Measurements from ENCODE around the gene MEA1. TPM values are rescaled to one million over a fixed set of nuclear protein-coding genes. Genes with fewer than 3 reads are reported as not detected.
A peak's percentile ranks its signal among the peaks of the same experiment; 100 is the strongest.

Gene MEA1
- total RNA-seq, 6 experiments from 2014 or later, result 114 to 132 (median 118) TPM

DNA sequence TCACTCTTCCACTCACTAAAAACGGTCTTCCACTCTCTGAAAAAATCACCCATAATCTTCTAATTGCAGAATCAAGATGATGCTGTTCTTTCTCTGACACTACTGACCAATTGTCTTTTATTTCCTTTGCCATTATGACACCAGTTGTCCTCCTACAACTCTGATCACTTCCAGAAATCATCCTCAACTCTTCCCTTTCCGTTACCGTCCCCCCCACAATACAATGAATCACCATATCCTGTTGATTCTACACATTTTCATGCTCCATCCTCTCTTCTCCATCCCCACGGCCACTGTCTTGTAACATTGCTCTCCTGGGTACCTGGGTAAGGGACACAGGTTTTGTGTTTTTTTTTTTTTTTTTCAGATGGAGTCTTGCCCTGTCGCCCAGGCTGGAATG lies 31.9 kb downstream of the MEA1 start:
- peak overlapping the region; percentile 66 for H3K27ac Mint-ChIP-seq
- DNase-seq, result no peak

DNA sequence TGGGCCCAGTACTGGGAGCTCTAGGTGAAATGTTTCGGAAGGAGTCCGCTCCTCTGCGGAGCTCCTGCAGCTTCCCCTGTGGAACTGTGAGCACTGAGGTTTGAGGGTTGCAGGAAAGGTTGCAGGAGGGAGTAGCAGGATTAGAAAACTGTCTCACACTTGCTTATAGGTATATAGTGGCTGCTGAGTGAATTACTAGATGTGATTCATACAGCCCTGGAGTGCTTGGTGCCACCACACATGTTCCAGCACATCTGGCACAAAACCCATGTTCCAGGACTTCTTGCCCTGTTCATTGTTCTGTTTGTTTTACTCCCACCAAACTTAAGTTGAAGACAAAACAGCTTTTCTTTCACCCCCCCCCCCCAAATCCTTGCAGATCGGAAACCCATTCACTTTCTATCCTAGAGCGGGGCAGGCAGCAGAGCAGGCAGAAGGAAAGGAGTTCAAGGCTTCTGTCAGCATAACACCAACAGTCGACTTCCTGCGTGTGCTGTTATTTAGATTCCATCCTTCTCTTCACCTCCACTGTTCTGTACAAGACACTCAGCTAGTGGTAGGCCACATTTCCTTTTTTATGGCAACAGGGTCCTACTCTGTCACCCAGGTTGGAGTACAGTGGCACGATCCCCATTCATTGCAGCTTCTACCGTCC lies 34.1 kb downstream of the MEA1 start:
- H3K36me3 Mint-ChIP-seq (ENCODE audit: low read depth), result peaks cover 18% of the 10 kb centered on the region
- H3K27me3 Mint-ChIP-seq (ENCODE audit: insufficient read depth), result no peaks in the 10 kb centered on the region
- H3K4me1 Mint-ChIP-seq (ENCODE audit: low read depth), result peaks cover 44% of the 10 kb centered on the region
- TF ChIP-seq, protein P1, sequence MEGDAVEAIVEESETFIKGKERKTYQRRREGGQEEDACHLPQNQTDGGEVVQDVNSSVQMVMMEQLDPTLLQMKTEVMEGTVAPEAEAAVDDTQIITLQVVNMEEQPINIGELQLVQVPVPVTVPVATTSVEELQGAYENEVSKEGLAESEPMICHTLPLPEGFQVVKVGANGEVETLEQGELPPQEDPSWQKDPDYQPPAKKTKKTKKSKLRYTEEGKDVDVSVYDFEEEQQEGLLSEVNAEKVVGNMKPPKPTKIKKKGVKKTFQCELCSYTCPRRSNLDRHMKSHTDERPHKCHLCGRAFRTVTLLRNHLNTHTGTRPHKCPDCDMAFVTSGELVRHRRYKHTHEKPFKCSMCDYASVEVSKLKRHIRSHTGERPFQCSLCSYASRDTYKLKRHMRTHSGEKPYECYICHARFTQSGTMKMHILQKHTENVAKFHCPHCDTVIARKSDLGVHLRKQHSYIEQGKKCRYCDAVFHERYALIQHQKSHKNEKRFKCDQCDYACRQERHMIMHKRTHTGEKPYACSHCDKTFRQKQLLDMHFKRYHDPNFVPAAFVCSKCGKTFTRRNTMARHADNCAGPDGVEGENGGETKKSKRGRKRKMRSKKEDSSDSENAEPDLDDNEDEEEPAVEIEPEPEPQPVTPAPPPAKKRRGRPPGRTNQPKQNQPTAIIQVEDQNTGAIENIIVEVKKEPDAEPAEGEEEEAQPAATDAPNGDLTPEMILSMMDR (IDR thresholded peaks at IDR 0.05), result no peak
- H3K9me3 Mint-ChIP-seq, result no peaks in the 10 kb centered on the region
- H3K27ac Mint-ChIP-seq, result peak overlapping the region; percentile 93
- DNase-seq, result peak; percentile 48
- peak overlapping the region; percentile 92 for H3K4me3 Mint-ChIP-seq

More for the DNA sequence above, 31.9 kb downstream of the MEA1 start:
- peaks cover 2% of the 10 kb centered on the region; the same call in 1 of the 2 replicates for H3K27me3 Mint-ChIP-seq (ENCODE audit: insufficient read depth)
- H3K4me3 Mint-ChIP-seq, result peak overlapping the region; percentile 24
- no peaks in the 10 kb centered on the region for H3K9me3 Mint-ChIP-seq
- peaks cover 55% of the 10 kb centered on the region for H3K4me1 Mint-ChIP-seq (ENCODE audit: low read depth)
- peaks cover 16% of the 10 kb centered on the region for H3K36me3 Mint-ChIP-seq (ENCODE audit: low read depth)
- TF ChIP-seq, protein P1 (IDR thresholded peaks at IDR 0.05), result no peak

DNA sequence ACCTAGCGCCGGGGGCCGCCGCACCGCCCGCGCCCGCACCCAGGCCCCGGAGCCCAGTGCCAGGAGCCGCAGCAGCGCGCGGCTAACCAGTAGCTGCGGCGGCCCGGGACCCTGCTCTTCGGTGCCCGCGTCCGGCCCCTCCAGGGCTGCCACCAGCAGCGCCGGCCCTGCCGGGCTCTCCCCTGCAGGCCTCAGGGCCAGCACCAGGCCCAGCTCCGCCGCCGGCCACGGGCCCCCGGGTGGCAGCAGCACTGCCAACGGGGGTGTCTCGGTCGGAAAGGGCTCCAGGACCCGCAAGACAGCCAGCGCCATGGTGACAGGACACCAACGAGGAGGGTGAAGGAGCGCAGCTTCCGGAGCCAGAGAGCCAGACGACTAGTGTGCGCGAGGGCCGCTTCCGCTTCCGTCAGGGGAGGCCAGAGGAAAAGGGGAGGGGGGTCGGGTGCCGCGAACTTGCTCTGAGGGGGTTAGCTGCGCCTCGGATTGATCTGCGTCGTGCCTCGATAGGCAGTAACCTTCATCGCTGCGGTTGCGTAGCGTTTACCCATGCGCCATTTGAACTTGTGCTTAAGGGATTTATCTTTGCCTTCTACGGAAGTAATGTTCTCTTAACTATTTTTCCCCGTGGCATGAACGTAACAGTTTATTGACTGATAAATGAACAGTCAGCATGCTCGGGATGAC lies 34.8 kb downstream of the MEA1 start, which contains the start of gene PEX6:
Gene PEX6, minus strand, starts transcription at position 343 of the 684 bp plus-strand sequence. Its CDS starts 31 bp downstream, at position 312.
- DNase-seq, result peak; percentile 76
- Mint-ChIP-seq H3K4me1 (ENCODE audit: low read depth) (peaks cover 42% of the 10 kb centered on the region), H3K36me3 (ENCODE audit: low read depth) (peaks cover 18% of the 10 kb centered on the region), H3K27ac (peak within 1 kb of the TSS; percentile 93), H3K27me3 (ENCODE audit: insufficient read depth) (no peaks in the 10 kb centered on the region), H3K4me3 (peak within 1 kb of the TSS; percentile 95), H3K9me3 (no peaks in the 10 kb centered on the region)
- TF ChIP-seq, protein P1 (IDR thresholded peaks at IDR 0.05), result no peak

DNA sequence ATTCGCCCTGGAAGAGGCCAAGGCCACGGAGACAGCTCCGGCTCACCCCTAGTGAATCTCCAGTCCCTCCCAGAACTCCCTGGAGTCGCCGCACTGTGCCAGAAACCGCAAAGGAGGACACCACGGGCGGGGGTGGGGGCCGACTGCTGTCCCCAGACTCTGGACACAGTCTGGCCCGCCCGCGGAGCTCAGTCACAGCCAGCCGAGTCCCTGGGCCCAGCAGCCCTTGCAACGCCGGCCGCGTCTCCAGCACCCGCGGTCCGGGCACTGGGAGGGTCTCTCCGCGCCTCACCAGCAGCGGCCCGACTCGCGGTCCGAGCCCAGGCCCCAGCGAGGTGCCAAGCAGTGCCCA lies 35.3 kb downstream of the MEA1 start:
- Mint-ChIP-seq H3K36me3 (ENCODE audit: low read depth) (peaks cover 18% of the 10 kb centered on the region), H3K9me3 (no peaks in the 10 kb centered on the region), H3K27me3 (ENCODE audit: insufficient read depth) (no peaks in the 10 kb centered on the region), H3K4me1 (ENCODE audit: low read depth) (peaks cover 37% of the 10 kb centered on the region), H3K27ac (peak overlapping the region; percentile 84), H3K4me3 (peak overlapping the region; percentile 95)
- no peak for DNase-seq
- TF ChIP-seq, protein P1 (IDR thresholded peaks at IDR 0.05), result no peak

DNA sequence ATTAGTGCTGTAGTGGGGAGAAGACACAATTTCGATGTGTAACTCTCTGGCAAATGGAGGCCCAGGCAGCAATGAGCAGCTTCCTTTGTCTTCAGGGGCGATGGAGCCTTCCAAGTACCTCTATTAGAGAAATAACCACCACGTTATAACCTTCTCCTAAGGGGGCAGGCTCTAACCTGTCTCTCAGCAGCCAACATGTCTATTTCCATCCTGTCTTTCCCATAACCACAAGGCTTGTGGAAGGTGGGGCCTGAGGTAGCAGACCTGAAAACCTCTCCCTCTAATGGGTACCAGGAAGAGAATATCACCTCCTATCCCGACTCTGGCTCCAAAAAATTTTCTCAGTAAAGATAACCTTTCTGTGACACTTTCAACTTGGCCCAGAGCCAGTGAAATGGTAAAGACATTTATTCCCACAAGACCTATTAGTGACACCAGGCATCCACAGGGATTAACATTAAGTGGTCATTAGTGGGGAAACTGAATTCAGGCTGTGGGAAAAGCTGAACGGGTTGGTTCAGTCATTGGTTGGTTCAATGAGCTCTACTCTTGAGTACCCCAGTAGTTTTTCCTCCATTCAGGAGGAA lies 38.7 kb downstream of the MEA1 start:
- no peaks in the 10 kb centered on the region; the same call in 1 of the 2 replicates for H3K27me3 Mint-ChIP-seq (ENCODE audit: insufficient read depth)
- no peak overlapping the region for H3K27ac Mint-ChIP-seq
- H3K9me3 Mint-ChIP-seq, result no peaks in the 10 kb centered on the region
- TF ChIP-seq, protein P1 (IDR thresholded peaks at IDR 0.05), result no peak
- H3K36me3 Mint-ChIP-seq (ENCODE audit: low read depth), result peaks cover 18% of the 10 kb centered on the region
- H3K4me3 Mint-ChIP-seq, result no peak overlapping the region
- H3K4me1 Mint-ChIP-seq (ENCODE audit: low read depth), result peaks cover 46% of the 10 kb centered on the region
- no peak for DNase-seq
